Upper lobe of left lung (tissue), 6 donors: ENCODE data around the gene CAPN5. TPM values are rescaled to one million over a fixed set of nuclear protein-coding genes. Genes with fewer than 3 reads are reported as not detected.

Source experiments
- ATAC-seq, 2 donors: fragments of 200-7000 bp; cut with Tn5 transposase; one replicate each; pipeline ENCODE4 v1.9.1; 2022; ENCODE audit warnings: mild to moderate bottlenecking in 2 of 2, moderate library complexity in 2 of 2; ENCODE audit not compliant: low FRiP score in 2 of 2
- DNase-seq, 2 donors: peaks; one replicate each; pipeline ENCODE4 v3.0.0-alpha.2; 2019 to 2020
- H3K27ac ChIP-seq, 4 donors: fragments of 200-600 bp; sonication (generic); one replicate each; pipeline ENCODE4 v1.5.1; 2016 to 2019
- H3K27me3 ChIP-seq, 4 donors: fragments of 200-600 bp; sonication (generic); one replicate each; pipeline ENCODE4 v1.5.1; 2017 to 2019
- H3K36me3 ChIP-seq, 4 donors: fragments of 200-600 bp; sonication (generic); one replicate each; pipeline ENCODE4 v1.5.1; 2016 to 2019
- H3K4me1 ChIP-seq, 4 donors: fragments of 200-600 bp; sonication (generic); one replicate each; pipeline ENCODE4 v1.5.1; 2018 to 2019
- H3K4me3 ChIP-seq, 4 donors: fragments of 200-600 bp; sonication (generic); one replicate each; pipeline ENCODE4 v1.5.1; 2017 to 2019; ENCODE audit warnings: mild to moderate bottlenecking in 2 of 4, moderate library complexity in 1 of 4
- H3K9me3 ChIP-seq, 4 donors: fragments of 200-600 bp; sonication (generic); one replicate each; pipeline ENCODE4 v1.5.1; 2018 to 2019
- CTCF ChIP-seq, 6 experiments: fragments of 450-650 bp in 4 of 6; fragments of 200-600 bp in 2 of 6; sonication (generic) in 2 of 6; IDR thresholded peaks; one replicate each; pipeline ENCODE4 v1.5.1; 2016 to 2019; ENCODE audit warnings: antibody characterized with exemption in 6 of 6
- EP300 ChIP-seq, 4 donors: sonication (generic); formaldehyde crosslinking; IDR thresholded peaks; one replicate each; pipeline ENCODE4 v1.5.1; 2017; ENCODE audit warnings: antibody characterized with exemption in 4 of 4, control low read depth in 2 of 4
- POLR2A ChIP-seq, 4 donors: fragments of 450-650 bp; IDR thresholded peaks; one replicate each; pipeline ENCODE4 v1.5.1; 2016 to 2017; ENCODE audit warnings: antibody characterized with exemption in 4 of 4, mild to moderate bottlenecking in 2 of 4
- POLR2AphosphoS5 ChIP-seq, 2 donors: sonication (generic); formaldehyde crosslinking; IDR thresholded peaks; one replicate each; pipeline ENCODE4 v1.5.1; 2017; ENCODE audit warnings: antibody characterized with exemption in 2 of 2
- WGBS, 2 donors: methylation state at CpG; one replicate each; pipeline ENCODE4 v1.1.5; 2017 to 2018; 5-methylcytosine and 5-hydroxymethylcytosine counted together
- total RNA-seq, 6 donors: library from RNA; depleted of rRNA in 4 of 6; stranded (reverse); fragments of >200 nt in 4 of 6; gene quantifications; one replicate each; pipeline versions ENCODE4 v1.1.0 to v1.2.1, GENCODE V29; 2016 to 2021
- donor health status: DM: no; HTN: no; CAD: no; lungs with moderate emphysema.
- donor health status: DM: no; HTN: yes; CAD: no; lungs with severe emphysema.

Gene CAPN5
- total RNA-seq, 6 donors from 2014 or later: 2.6 to 8.4 (median 4.4) TPM

GRCh38 chr11:77055913-77056312 is 10.9 kb upstream of the CAPN5 start:
- 84 to 91% methylated on average over 5 of the region's 5 CpGs for WGBS, 2 donors
- no peaks in the 10 kb centered on the region for H3K27me3 ChIP-seq
- TF ChIP-seq EP300 (IDR thresholded peaks at IDR 0.05) (no peak), POLR2A (IDR thresholded peaks at IDR 0.05) (no peak), CTCF (IDR thresholded peaks at IDR 0.05) (no peak), POLR2AphosphoS5 (IDR thresholded peaks at IDR 0.05) (no peak)
- H3K4me3 ChIP-seq: no peak overlapping the region
- no peaks in the 10 kb centered on the region for H3K4me1 ChIP-seq
- H3K9me3 ChIP-seq: peaks cover 0 to 17% (median 11%) of the 10 kb centered on the region in 4 donors
- no peak overlapping the region for H3K27ac ChIP-seq
- DNase-seq (no peak), ATAC-seq (no peak)
- H3K36me3 ChIP-seq: no peaks in the 10 kb centered on the region

- Histone ChIP-seq H3K9me3 (peaks cover 0 to 17% (median 11%) of the 10 kb centered on the region in 4 donors), H3K27ac (no peak overlapping the region), H3K36me3 (no peaks in the 10 kb centered on the region), H3K4me1 (no peaks in the 10 kb centered on the region), H3K27me3 (no peaks in the 10 kb centered on the region), H3K4me3 (no peak overlapping the region)
- no peak for ATAC-seq
- no peak for DNase-seq
- WGBS, 2 donors: 79 to 86% methylated on average over 3 of the region's 3 CpGs
- no peak for TF ChIP-seq POLR2A (IDR thresholded peaks at IDR 0.05)
- TF ChIP-seq CTCF (IDR thresholded peaks at IDR 0.05): no peak
- no peak for TF ChIP-seq EP300 (IDR thresholded peaks at IDR 0.05)
- TF ChIP-seq POLR2AphosphoS5 (IDR thresholded peaks at IDR 0.05): no peak
Observed at GRCh38 chr11:77056814-77057402, 9.9 kb upstream of the CAPN5 start.

- TF ChIP-seq EP300 (IDR thresholded peaks at IDR 0.05): no peak
- no peak for TF ChIP-seq POLR2AphosphoS5 (IDR thresholded peaks at IDR 0.05)
- Histone ChIP-seq H3K27ac (no peak overlapping the region), H3K4me1 (no peaks in the 10 kb centered on the region), H3K36me3 (no peaks in the 10 kb centered on the region), H3K9me3 (peaks cover 0 to 17% (median 11%) of the 10 kb centered on the region in 4 donors), H3K27me3 (no peaks in the 10 kb centered on the region), H3K4me3 (no peak overlapping the region)
- peak in 1 of 2 donors; percentile 31 for ATAC-seq
- no peak for DNase-seq
- 81 to 85% methylated on average over 2 to 9 of the region's 9 CpGs for WGBS, 2 donors
Observed at GRCh38 chr11:77057938-77058474, 8.8 kb upstream of the CAPN5 start.

GRCh38 chr11:77058900-77059299 is 7.9 kb upstream of the CAPN5 start:
- Histone ChIP-seq H3K36me3 (no peaks in the 10 kb centered on the region), H3K27ac (no peak overlapping the region), H3K4me1 (no peaks in the 10 kb centered on the region), H3K4me3 (no peak overlapping the region), H3K27me3 (no peaks in the 10 kb centered on the region), H3K9me3 (peaks cover 0 to 17% (median 11%) of the 10 kb centered on the region in 4 donors)
- ATAC-seq (no peak), DNase-seq (no peak)
- TF ChIP-seq POLR2A (IDR thresholded peaks at IDR 0.05) (no peak), CTCF (IDR thresholded peaks at IDR 0.05) (no peak), EP300 (IDR thresholded peaks at IDR 0.05) (no peak), POLR2AphosphoS5 (IDR thresholded peaks at IDR 0.05) (no peak)
- 82 to 100% methylated on average over 2 of the region's 2 CpGs for WGBS, 2 donors

DNA sequence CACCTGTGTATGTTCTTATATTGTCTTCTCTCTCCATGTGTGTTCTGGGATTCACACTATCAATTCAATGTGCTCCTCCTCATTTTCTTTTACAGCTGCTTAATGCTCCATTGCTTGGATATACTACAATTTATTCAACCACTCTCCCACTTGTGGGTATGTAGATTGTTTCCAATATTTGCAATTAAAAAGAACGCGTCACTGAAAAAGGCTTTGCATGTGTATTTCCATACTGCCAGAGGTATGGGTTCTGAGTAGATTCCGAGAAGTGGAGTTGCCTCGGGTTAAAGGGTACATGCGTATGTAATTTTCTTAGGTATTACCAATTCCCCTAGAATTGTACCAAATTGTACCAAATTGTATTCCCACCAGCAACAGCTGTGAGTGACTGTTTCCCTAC is 7.0 kb upstream of the CAPN5 start:
- Histone ChIP-seq H3K27me3 (no peaks in the 10 kb centered on the region), H3K36me3 (no peaks in the 10 kb centered on the region), H3K27ac (no peak overlapping the region), H3K4me1 (no peaks in the 10 kb centered on the region), H3K4me3 (no peak overlapping the region), H3K9me3 (peaks cover 0 to 17% (median 11%) of the 10 kb centered on the region in 4 donors)
- no peak for TF ChIP-seq POLR2AphosphoS5 (IDR thresholded peaks at IDR 0.05)
- TF ChIP-seq CTCF (IDR thresholded peaks at IDR 0.05): no peak
- no peak for TF ChIP-seq POLR2A (IDR thresholded peaks at IDR 0.05)
- TF ChIP-seq EP300 (IDR thresholded peaks at IDR 0.05): no peak
- ATAC-seq (no peak), DNase-seq (no peak)
- WGBS, 2 donors: 92 to 93% methylated on average over 5 of the region's 5 CpGs
